Stimulated activated CD8-positive, alpha-beta memory T cell treated with anti-CD3 and anti-CD28 coated beads, Interleukin-15, amount 100 ng/mL, for 4 hours (primary cell): Measurements from ENCODE around the gene ITGA5.

ENCODE experiments used
- DNase-seq, 2 donors: peaks; one replicate each; pipeline ENCODE4 v3.0.0-alpha.2; 2020; ENCODE audit warnings: low read depth in 2 of 2

Gene ITGA5

GRCh38 chr12:54389134-54389508, 29.9 kb downstream of the ITGA5 start:
- no peak for DNase-seq

- DNase-seq, result no peak
Observed at GRCh38 chr12:54388237-54389133, 30.6 kb downstream of the ITGA5 start.

- DNase-seq, result no peak
Observed at GRCh38 chr12:54387114-54387467, 32.0 kb downstream of the ITGA5 start.

GRCh38 chr12:54386403-54387113, 32.5 kb downstream of the ITGA5 start:
- no peak for DNase-seq

GRCh38 chr12:54385251-54385914, 33.7 kb downstream of the ITGA5 start:
- no peak for DNase-seq

- no peak for DNase-seq
Observed at GRCh38 chr12:54384591-54385041, 34.5 kb downstream of the ITGA5 start, which contains the start of gene ZNF385A. Gene ZNF385A, minus strand, starts transcription at chr12:54384733. Its CDS starts 219 bp downstream, at chr12:54384514.

GRCh38 chr12:54383041-54383609, 35.9 kb downstream of the ITGA5 start:
- no peak for DNase-seq

- DNase-seq, result no peak
Observed at GRCh38 chr12:54381136-54381535, 37.9 kb downstream of the ITGA5 start.

GRCh38 chr12:54379398-54380201, 39.5 kb downstream of the ITGA5 start:
- peak; percentile 72 to 75 for DNase-seq

GRCh38 chr12:54378796-54379397, 40.2 kb downstream of the ITGA5 start:
- DNase-seq, result no peak

GRCh38 chr12:54377797-54378515, 41.1 kb downstream of the ITGA5 start:
- no peak for DNase-seq

- no peak for DNase-seq
Observed at GRCh38 chr12:54377007-54377406, 42.1 kb downstream of the ITGA5 start.

- no peak for DNase-seq
Observed at GRCh38 chr12:54376596-54376995, 42.5 kb downstream of the ITGA5 start.

GRCh38 chr12:54375259-54375579, 43.8 kb downstream of the ITGA5 start:
- no peak for DNase-seq

- no peak for DNase-seq
Observed at GRCh38 chr12:54374562-54375258, 44.4 kb downstream of the ITGA5 start.

- no peak for DNase-seq
Observed at GRCh38 chr12:54373649-54374561, 45.2 kb downstream of the ITGA5 start.

GRCh38 chr12:54372113-54372806, 46.8 kb downstream of the ITGA5 start:
- no peak for DNase-seq
